PC-9 (cell line): Measurements from ENCODE around the gene DRC3.

Source experiments
- EZH2 ChIP-seq: fragments of 200-600 bp; sonication (generic); IDR thresholded peaks from 2 replicates; pipeline ENCODE4 v1.8.0; 2017; ENCODE audit warnings: antibody characterized with exemption, low read depth
- TF ChIP-seq, protein P1 (sequence below): fragments of 200-600 bp; sonication (generic); conservative IDR thresholded peaks from 2 replicates; pipeline ENCODE4 v1.6.1; 2017; ENCODE audit warnings: mixed run types, antibody characterized with exemption, mild to moderate bottlenecking, moderate library complexity

DNA sequence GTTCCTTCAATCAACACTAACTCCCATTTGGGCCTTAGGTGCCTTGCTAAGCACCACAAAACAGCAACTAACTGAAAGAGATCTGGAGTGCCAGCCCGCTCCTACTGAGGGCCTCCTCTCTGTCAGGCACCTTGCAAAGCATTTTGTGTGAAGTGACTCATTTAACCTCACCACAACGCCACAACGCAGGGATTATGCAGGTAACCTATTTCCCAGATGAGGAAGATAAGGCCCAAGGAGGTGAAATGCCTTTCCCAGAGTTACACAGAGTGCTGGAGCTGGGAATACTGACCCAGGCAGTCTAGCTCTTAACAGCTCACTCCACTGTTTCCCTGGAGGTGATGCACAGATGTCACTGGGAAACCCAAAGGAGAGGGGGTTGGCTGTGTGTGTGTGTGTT is 32.8 kb downstream of the DRC3 start:
- TF ChIP-seq, protein P1, sequence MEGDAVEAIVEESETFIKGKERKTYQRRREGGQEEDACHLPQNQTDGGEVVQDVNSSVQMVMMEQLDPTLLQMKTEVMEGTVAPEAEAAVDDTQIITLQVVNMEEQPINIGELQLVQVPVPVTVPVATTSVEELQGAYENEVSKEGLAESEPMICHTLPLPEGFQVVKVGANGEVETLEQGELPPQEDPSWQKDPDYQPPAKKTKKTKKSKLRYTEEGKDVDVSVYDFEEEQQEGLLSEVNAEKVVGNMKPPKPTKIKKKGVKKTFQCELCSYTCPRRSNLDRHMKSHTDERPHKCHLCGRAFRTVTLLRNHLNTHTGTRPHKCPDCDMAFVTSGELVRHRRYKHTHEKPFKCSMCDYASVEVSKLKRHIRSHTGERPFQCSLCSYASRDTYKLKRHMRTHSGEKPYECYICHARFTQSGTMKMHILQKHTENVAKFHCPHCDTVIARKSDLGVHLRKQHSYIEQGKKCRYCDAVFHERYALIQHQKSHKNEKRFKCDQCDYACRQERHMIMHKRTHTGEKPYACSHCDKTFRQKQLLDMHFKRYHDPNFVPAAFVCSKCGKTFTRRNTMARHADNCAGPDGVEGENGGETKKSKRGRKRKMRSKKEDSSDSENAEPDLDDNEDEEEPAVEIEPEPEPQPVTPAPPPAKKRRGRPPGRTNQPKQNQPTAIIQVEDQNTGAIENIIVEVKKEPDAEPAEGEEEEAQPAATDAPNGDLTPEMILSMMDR, result no peak
- TF ChIP-seq EZH2, result no peak
